ENCODE data around the gene RHBDF1.

- TF ChIP-seq CTCF (conservative IDR thresholded peaks at IDR 0.05; ENCODE audit: low read depth, low read length) (no peak), EZH2 (IDR thresholded peaks at IDR 0.05; ENCODE audit: borderline replicate concordance, low read depth, low read length, poor library complexity, severe bottlenecking) (no peak)
These were observed 32.5 kb upstream of the RHBDF1 start for GRCh38 chr16:104928-105327.
